GM06990 (cell line): ENCODE results near the gene KCNQ1OT1.

Experiments used
- DNase-seq: peaks from one replicate; pipeline ENCODE4 v3.0.0-alpha.2; 2011; ENCODE audit not compliant: insufficient read length; ENCODE audit errors: extremely low read depth
- H3K27me3 ChIP-seq: replicated peaks from 2 replicates; pipeline ENCODE4 v1.6.0; 2011; ENCODE audit warnings: low read length; ENCODE audit not compliant: control insufficient read depth, insufficient read depth
- H3K36me3 ChIP-seq: 2 replicates; pipeline ENCODE4 v1.5.1; 2011; ENCODE audit warnings: low read length; ENCODE audit not compliant: control insufficient read depth, insufficient read depth
- H3K4me3 ChIP-seq: replicated peaks from 2 replicates; pipeline ENCODE4 v1.5.1; 2011; ENCODE audit warnings: low read depth, mild to moderate bottlenecking, control low read depth, low read length
- CTCF ChIP-seq: IDR thresholded peaks from 2 replicates; pipeline ENCODE4 v1.5.1; 2011; ENCODE audit warnings: low read length, control low read depth, mild to moderate bottlenecking, inconsistent platforms; ENCODE audit not compliant: insufficient read depth, poor library complexity, severe bottlenecking

The KCNQ1OT1 gene

GRCh38 chr11:2657697-2658284 lies 42.0 kb downstream of the KCNQ1OT1 start:
- no peak for DNase-seq
- TF ChIP-seq CTCF, result no peak

GRCh38 chr11:2656859-2657258 lies 42.9 kb downstream of the KCNQ1OT1 start:
- TF ChIP-seq CTCF, result no peak
- no peaks in the 10 kb centered on the region for H3K27me3 ChIP-seq

More at GRCh38 chr11:2657697-2658284, 42.0 kb downstream of the KCNQ1OT1 start:
- Histone ChIP-seq H3K36me3 (no peaks in the 10 kb centered on the region), H3K27me3 (no peaks in the 10 kb centered on the region), H3K4me3 (no peak overlapping the region)

GRCh38 chr11:2655834-2656622 lies 43.8 kb downstream of the KCNQ1OT1 start:
- H3K36me3 ChIP-seq, result no peaks in the 10 kb centered on the region
- H3K27me3 ChIP-seq, result no peaks in the 10 kb centered on the region
- no peak for DNase-seq
- TF ChIP-seq CTCF, result no peak
- no peak overlapping the region for H3K4me3 ChIP-seq

More at GRCh38 chr11:2656859-2657258, 42.9 kb downstream of the KCNQ1OT1 start:
- Histone ChIP-seq H3K4me3 (no peak overlapping the region), H3K36me3 (no peaks in the 10 kb centered on the region)
- DNase-seq, result no peak

DNA sequence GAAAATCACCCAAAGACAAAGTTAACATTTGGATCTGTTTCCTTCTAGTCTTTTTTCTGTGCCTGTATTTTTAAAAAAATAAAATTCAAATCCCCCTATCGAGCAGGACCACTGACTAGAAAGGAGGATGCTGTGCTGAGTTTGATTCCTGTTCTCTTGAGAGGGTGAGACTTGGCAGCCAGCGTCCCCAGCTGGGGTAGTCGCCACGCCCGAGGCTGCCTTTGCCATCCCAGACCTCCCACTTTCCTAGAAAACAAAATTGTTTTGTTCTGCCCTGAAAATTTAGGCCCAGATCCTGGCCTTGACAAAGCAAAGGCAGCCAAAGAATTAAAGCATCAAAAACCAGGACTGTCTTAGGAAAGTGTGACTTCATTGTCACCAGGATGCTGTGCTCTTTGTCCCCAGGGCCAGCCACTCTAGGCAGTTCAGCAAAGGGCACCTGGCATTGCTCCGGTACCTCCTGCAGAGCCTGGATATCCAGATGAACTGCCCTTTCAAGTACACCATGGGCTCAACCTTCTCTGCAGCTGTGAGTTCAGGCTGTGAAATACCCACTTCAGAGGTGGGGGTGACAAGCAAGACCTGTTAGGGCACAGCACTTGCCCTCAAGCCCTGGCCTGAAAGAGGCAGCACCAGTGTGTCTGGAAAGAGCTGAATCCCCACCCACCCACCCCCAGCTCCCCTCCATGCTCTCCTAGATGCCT lies 44.6 kb downstream of the KCNQ1OT1 start:
- TF ChIP-seq CTCF, result no peak
- Histone ChIP-seq H3K36me3 (no peaks in the 10 kb centered on the region), H3K27me3 (no peaks in the 10 kb centered on the region), H3K4me3 (no peak overlapping the region)
- DNase-seq, result no peak

- DNase-seq, result no peak
- TF ChIP-seq CTCF, result no peak
- no peak overlapping the region for H3K4me3 ChIP-seq
- no peaks in the 10 kb centered on the region for H3K36me3 ChIP-seq
- H3K27me3 ChIP-seq, result no peaks in the 10 kb centered on the region
Observed at GRCh38 chr11:2653930-2654739, 45.7 kb downstream of the KCNQ1OT1 start.
